ENCODE results near the gene ZNF525.

- TF ChIP-seq ZNF274 (IDR thresholded peaks at IDR 0.05; ENCODE audit: low read depth, low read length) (no peak), SUZ12 (IDR thresholded peaks at IDR 0.05; ENCODE audit: extremely low read depth, insufficient read depth, insufficient read length) (no peak), YY1 (IDR thresholded peaks at IDR 0.05; ENCODE audit: insufficient read depth, insufficient read length) (no peak)
These were observed 9.2 kb downstream of the ZNF525 start for GRCh38 chr19:53374743-53375142.
